Thoracic aorta (tissue), 2 donors: ENCODE data around the gene COL17A1. TPM values are rescaled to one million over a fixed set of nuclear protein-coding genes. Genes with fewer than 3 reads are reported as not detected.

ENCODE experiments used
- ATAC-seq: fragments of 150-250 bp; one replicate; pipeline ENCODE4 v1.8.0; 2017; ENCODE audit warnings: low read depth; ENCODE audit not compliant: insufficient number of reproducible peaks, low FRiP score
- DNase-seq: peaks from one replicate; pipeline ENCODE4 v3.0.0-alpha.2; 2020; ENCODE audit warnings: low spot score
- H3K27ac ChIP-seq, 2 donors: fragments of 200-600 bp; sonication (generic); 1 replicate in 1 of 2; 2 replicates in 1 of 2; pipeline ENCODE4 v1.5.1; 2016; ENCODE audit warnings: mild to moderate bottlenecking in 2 of 2, moderate library complexity in 2 of 2
- H3K27me3 ChIP-seq: fragments of 200-600 bp; sonication (generic); replicated peaks from 2 replicates; pipeline ENCODE4 v1.6.0; 2016; ENCODE audit warnings: mild to moderate bottlenecking; ENCODE audit not compliant: insufficient read depth
- H3K36me3 ChIP-seq: fragments of 200-600 bp; sonication (generic); one replicate; pipeline ENCODE4 v1.5.1; 2016
- H3K4me1 ChIP-seq, 2 donors: fragments of 200-600 bp; sonication (generic); 1 replicate in 1 of 2; 2 replicates in 1 of 2; pipeline versions ENCODE4 v1.5.1 to v1.6.0; 2016; ENCODE audit warnings: low read depth in 2 of 2, mild to moderate bottlenecking in 1 of 2; ENCODE audit not compliant: control insufficient read depth in 1 of 2
- H3K4me3 ChIP-seq: fragments of 200-600 bp; sonication (generic); 2 replicates; pipeline ENCODE4 v1.5.1; 2016; ENCODE audit warnings: mild to moderate bottlenecking
- H3K9me3 ChIP-seq: fragments of 200-600 bp; sonication (generic); 2 replicates; pipeline ENCODE4 v1.5.1; 2016
- CTCF ChIP-seq: fragments of 200-600 bp; sonication (generic); IDR thresholded peaks from one replicate; pipeline ENCODE4 v1.5.1; 2019; ENCODE audit warnings: antibody characterized with exemption
- total RNA-seq, 2 donors: library from RNA; depleted of rRNA; stranded (reverse); fragments of >200 nt; gene quantifications; one replicate each; pipeline versions ENCODE4 v1.1.0 to v1.2.3, GENCODE V29; 2016

Gene COL17A1
- total RNA-seq, 2 donors from 2014 or later = 0.49 to 0.95 TPM

- no peak for DNase-seq
- ATAC-seq = no peak
- TF ChIP-seq CTCF = no peak
Observed at GRCh38 chr10:104049504-104050250, 36.0 kb downstream of the COL17A1 start.

GRCh38 chr10:104046651-104047050 is 39.0 kb downstream of the COL17A1 start:
- H3K4me1 ChIP-seq = no peaks in the 10 kb centered on the region
- DNase-seq (no peak), ATAC-seq (no peak)
- no peak overlapping the region for H3K27ac ChIP-seq
- H3K36me3 ChIP-seq = no peaks in the 10 kb centered on the region
- no peak for TF ChIP-seq CTCF
- no peaks in the 10 kb centered on the region for H3K9me3 ChIP-seq
- H3K4me3 ChIP-seq = no peak overlapping the region
- H3K27me3 ChIP-seq = no peaks in the 10 kb centered on the region

More at GRCh38 chr10:104049504-104050250, 36.0 kb downstream of the COL17A1 start:
- no peak overlapping the region for H3K27ac ChIP-seq
- no peaks in the 10 kb centered on the region for H3K4me1 ChIP-seq
- no peak overlapping the region for H3K4me3 ChIP-seq
- H3K27me3 ChIP-seq = no peaks in the 10 kb centered on the region
- no peaks in the 10 kb centered on the region for H3K36me3 ChIP-seq
- H3K9me3 ChIP-seq = no peaks in the 10 kb centered on the region

GRCh38 chr10:104045151-104046089 is 40.3 kb downstream of the COL17A1 start:
- TF ChIP-seq CTCF = peak; percentile 40
- no peak for ATAC-seq
- no peaks in the 10 kb centered on the region for H3K27me3 ChIP-seq

GRCh38 chr10:104043854-104044253 is 41.8 kb downstream of the COL17A1 start:
- Histone ChIP-seq H3K9me3 (no peaks in the 10 kb centered on the region), H3K4me3 (no peak overlapping the region), H3K27me3 (no peaks in the 10 kb centered on the region), H3K36me3 (no peaks in the 10 kb centered on the region), H3K4me1 (no peaks in the 10 kb centered on the region), H3K27ac (no peak overlapping the region)
- TF ChIP-seq CTCF = no peak
- no peak for ATAC-seq
- no peak for DNase-seq

More at GRCh38 chr10:104045151-104046089, 40.3 kb downstream of the COL17A1 start:
- no peak overlapping the region for H3K27ac ChIP-seq
- H3K4me1 ChIP-seq = no peaks in the 10 kb centered on the region
- DNase-seq = no peak
- no peak overlapping the region for H3K4me3 ChIP-seq
- no peaks in the 10 kb centered on the region for H3K36me3 ChIP-seq
- no peaks in the 10 kb centered on the region for H3K9me3 ChIP-seq

- H3K36me3 ChIP-seq = no peaks in the 10 kb centered on the region
- H3K27ac ChIP-seq = no peak overlapping the region
- no peaks in the 10 kb centered on the region for H3K27me3 ChIP-seq
- H3K9me3 ChIP-seq = no peaks in the 10 kb centered on the region
- H3K4me1 ChIP-seq = no peaks in the 10 kb centered on the region
- TF ChIP-seq CTCF = no peak
- H3K4me3 ChIP-seq = no peak overlapping the region
- ATAC-seq = no peak
- no peak for DNase-seq
Observed at GRCh38 chr10:104043185-104043830, 42.4 kb downstream of the COL17A1 start.
